Activated B cell treated with CpG ODN at 0.5 μM for 24 hours (primary cell): ENCODE data around the gene TMEM215. TPM values are rescaled to one million over a fixed set of nuclear protein-coding genes. Genes with fewer than 3 reads are reported as not detected.
"Not testable (repeated sequence)": the region's sequence is repeated elsewhere in the genome, so short reads cannot be mapped to it uniquely, and the experiment has no call there.

Source experiments
- ATAC-seq: fragments of 200-7000 bp; cut with Tn5 transposase; one replicate; pipeline ENCODE4 v1.10.0; 2021; ENCODE audit warnings: low read depth, mild to moderate bottlenecking, moderate library complexity
- CTCF ChIA-PET: fragments of 350-600 bp; sonication (Branson Sonifier 250); formaldehyde crosslinking; loops from one replicate; lab custom pipeline; 2021; ENCODE audit warnings: antibody characterized with exemption; lab: Charles Lee
- POLR2A ChIA-PET: fragments of 350-600 bp; sonication (Branson Sonifier 250); formaldehyde crosslinking; loops from one replicate; lab custom pipeline; 2021; ENCODE audit warnings: antibody characterized with exemption; lab: Charles Lee
- DNase-seq: peaks from one replicate; pipeline ENCODE4 v3.0.0; 2022
- H3K27ac Mint-ChIP-seq: one replicate; pipeline ENCODE4 v1.8.0; 2020; ENCODE audit warnings: mixed read lengths
- H3K27me3 Mint-ChIP-seq: one replicate; pipeline ENCODE4 v1.8.0; 2021; ENCODE audit warnings: mixed read lengths
- H3K36me3 Mint-ChIP-seq: one replicate; pipeline ENCODE4 v1.8.0; 2021; ENCODE audit warnings: low read depth, mixed read lengths
- H3K4me1 Mint-ChIP-seq: one replicate; pipeline ENCODE4 v1.8.0; 2021; ENCODE audit warnings: mixed read lengths
- H3K4me3 Mint-ChIP-seq: one replicate; pipeline ENCODE4 v1.8.0; 2020; ENCODE audit warnings: mild to moderate bottlenecking, mixed read lengths
- H3K9me3 Mint-ChIP-seq: one replicate; pipeline ENCODE4 v1.8.0; 2020; ENCODE audit warnings: mixed read lengths
- intact Hi-C: fragments of 100-400 bp; cut with micrococcal nuclease; formaldehyde crosslinking; loops from one replicate; pipeline ENCODE4 v1.15.1; 2024
- total RNA-seq: library from RNA; stranded (reverse); gene quantifications from 2 replicates; pipeline ENCODE4 v1.2.3, GENCODE V29; 2022
- TF ChIP-seq, protein P1 (sequence below): fragments of 200-600 bp; IDR thresholded peaks from one replicate; pipeline ENCODE4 v1.8.0; 2022; ENCODE audit warnings: antibody characterized with exemption, mild to moderate bottlenecking

Gene TMEM215
- total RNA-seq, 1 donor from 2014 or later = not detected

DNA sequence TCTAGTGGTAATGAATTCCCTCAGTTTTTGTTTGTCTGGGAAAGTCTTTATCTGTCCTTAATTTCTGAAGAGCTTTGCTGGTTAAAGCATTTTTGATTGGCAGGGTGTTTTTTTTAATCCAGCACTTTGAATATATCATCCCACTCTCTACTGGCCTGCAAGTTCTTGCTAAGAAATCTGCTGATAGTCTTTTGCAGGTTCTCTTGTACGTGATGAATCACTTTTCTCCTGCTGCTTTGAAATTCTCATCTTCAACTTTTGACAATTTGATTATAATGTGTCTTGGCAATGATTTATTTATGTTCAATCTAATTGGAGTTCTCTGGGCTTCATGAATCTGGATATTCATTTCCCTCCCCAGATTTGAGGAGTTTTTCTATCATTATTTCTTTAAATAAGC lies 8.1 kb upstream of the TMEM215 start:
- ATAC-seq (no peak), DNase-seq (no peak)
- CTCF ChIA-PET = no interaction called here
- intact Hi-C loops = no loop called here
- H3K36me3 Mint-ChIP-seq = peaks cover 3% of the 10 kb centered on the region
- H3K9me3 Mint-ChIP-seq = peaks cover 20% of the 10 kb centered on the region
- POLR2A ChIA-PET = no interaction called here
- TF ChIP-seq, protein P1, sequence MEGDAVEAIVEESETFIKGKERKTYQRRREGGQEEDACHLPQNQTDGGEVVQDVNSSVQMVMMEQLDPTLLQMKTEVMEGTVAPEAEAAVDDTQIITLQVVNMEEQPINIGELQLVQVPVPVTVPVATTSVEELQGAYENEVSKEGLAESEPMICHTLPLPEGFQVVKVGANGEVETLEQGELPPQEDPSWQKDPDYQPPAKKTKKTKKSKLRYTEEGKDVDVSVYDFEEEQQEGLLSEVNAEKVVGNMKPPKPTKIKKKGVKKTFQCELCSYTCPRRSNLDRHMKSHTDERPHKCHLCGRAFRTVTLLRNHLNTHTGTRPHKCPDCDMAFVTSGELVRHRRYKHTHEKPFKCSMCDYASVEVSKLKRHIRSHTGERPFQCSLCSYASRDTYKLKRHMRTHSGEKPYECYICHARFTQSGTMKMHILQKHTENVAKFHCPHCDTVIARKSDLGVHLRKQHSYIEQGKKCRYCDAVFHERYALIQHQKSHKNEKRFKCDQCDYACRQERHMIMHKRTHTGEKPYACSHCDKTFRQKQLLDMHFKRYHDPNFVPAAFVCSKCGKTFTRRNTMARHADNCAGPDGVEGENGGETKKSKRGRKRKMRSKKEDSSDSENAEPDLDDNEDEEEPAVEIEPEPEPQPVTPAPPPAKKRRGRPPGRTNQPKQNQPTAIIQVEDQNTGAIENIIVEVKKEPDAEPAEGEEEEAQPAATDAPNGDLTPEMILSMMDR = no peak
- H3K4me1 Mint-ChIP-seq = no peaks in the 10 kb centered on the region
- no peak overlapping the region for H3K4me3 Mint-ChIP-seq
- H3K27me3 Mint-ChIP-seq = peaks cover 2% of the 10 kb centered on the region
- no peak overlapping the region for H3K27ac Mint-ChIP-seq

DNA sequence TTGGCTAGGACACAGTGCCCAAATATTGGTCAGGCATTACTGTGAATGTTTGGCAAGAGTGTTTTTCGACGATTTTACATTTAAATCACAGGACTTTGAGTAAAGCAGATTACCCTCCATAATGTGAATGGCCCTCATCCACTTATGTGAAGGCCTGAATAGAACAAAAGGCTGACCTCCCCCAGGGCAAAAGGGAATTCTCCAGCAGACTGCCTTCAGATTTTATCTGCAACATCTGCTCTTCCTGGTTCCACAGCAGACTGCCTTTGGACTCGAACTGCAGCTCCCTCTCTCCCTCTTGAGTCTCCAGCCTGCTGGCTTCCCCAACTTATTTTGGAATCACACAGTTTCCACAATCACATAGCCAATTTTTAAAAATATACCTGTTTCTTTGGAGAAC lies 7.1 kb upstream of the TMEM215 start:
- ATAC-seq (no peak), DNase-seq (no peak)
- TF ChIP-seq, protein P1 = no peak
- Mint-ChIP-seq H3K4me1 (no peaks in the 10 kb centered on the region), H3K27me3 (peaks cover 9% of the 10 kb centered on the region), H3K9me3 (peaks cover 20% of the 10 kb centered on the region), H3K36me3 (peaks cover 3% of the 10 kb centered on the region), H3K4me3 (no peak overlapping the region), H3K27ac (no peak overlapping the region)
- intact Hi-C loops = no loop called here
- ChIA-PET CTCF (no interaction called here), POLR2A (no interaction called here)

DNA sequence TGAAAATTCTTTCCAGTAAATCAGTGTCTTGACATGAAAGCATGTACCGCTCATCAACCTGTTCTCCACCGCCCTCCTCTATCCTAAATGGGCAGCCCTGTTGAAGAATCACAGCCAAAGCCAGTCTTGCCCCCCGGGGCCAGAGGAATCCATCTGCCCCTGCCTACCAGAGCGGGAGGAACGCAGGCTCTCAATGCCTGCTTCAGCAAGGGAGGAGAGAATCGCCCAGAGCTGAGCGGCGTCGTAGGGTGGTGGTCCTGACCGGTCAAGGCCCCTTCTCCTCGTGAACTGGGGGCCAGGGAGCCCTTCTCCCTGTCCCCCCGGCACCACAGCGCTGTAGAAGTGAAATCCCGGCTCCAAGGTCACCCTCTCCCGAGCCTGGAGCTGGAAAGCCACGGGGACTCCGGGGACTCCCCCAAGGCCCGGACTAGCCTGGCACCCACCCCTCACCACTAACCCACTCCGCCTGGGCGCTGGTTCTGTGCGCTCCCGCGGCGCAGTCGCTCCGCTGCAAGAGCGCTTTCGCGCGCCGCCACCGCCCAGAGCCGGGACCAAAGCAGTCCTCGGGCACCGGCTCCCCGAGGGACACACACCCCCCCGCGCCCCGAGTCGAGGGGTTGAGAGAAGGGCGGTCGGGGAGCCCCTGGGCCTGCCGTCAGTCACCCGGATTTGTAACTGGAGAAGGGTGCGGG lies 718 bp upstream of the TMEM215 start:
- TF ChIP-seq, protein P1 = no peak

DNA sequence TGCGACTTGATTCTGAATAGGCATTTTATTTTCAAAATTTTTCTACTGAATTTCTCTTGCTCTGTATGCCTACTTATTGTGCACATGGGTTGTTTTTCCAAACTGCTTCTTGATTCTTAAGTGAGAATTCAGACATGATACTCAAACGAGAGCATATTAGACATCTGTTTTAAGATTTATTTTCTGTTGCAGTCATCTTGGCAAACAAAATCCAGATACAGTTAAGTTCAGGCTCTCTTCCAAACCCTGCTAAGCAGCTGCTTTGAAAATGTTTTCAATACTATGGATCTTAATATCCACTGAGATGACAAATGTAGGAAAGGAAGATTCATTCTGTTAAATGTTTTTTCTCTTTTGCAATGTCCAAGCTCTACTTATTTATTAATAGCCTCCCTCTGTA lies 4.5 kb downstream of the TMEM215 start:
- Mint-ChIP-seq H3K27me3 (peaks cover 22% of the 10 kb centered on the region), H3K36me3 (no peaks in the 10 kb centered on the region), H3K4me1 (no peaks in the 10 kb centered on the region), H3K27ac (no peak overlapping the region), H3K4me3 (no peak overlapping the region), H3K9me3 (no peaks in the 10 kb centered on the region)
- POLR2A ChIA-PET = no interaction called here
- CTCF ChIA-PET = no interaction called here
- TF ChIP-seq, protein P1 = no peak
- intact Hi-C loops = no loop called here
- ATAC-seq = no peak
- DNase-seq = no peak

More for the DNA sequence above, 718 bp upstream of the TMEM215 start:
- intact Hi-C loops = no loop called here
- DNase-seq = no peak
- POLR2A ChIA-PET = no interaction called here
- CTCF ChIA-PET = no interaction called here
- Mint-ChIP-seq H3K27ac (no peak overlapping the region), H3K4me3 (no peak overlapping the region), H3K4me1 (no peaks in the 10 kb centered on the region), H3K36me3 (no peaks in the 10 kb centered on the region), H3K27me3 (peaks cover 36% of the 10 kb centered on the region), H3K9me3 (peaks cover 2% of the 10 kb centered on the region)
- no peak for ATAC-seq

DNA sequence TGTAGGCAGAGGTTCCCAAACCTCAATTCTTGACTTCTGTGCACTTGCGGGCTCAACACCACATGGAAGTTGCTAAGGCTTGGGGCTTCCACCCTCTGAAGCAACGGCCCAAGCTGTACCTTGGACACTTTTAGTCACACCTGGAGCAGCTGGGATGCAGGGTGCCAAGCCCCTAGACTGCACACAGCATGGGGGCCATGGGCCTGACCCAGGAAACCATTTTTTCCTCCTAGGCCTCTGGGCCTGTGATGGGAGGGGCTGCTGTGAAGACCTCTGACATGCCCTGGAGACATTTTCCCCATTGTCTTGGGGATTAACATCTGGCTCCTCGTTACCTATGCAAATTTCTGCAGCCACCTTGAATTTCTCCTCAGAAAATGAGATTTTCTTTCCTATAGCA lies 12.7 kb downstream of the TMEM215 start:
- POLR2A ChIA-PET, ATAC-seq, H3K4me3 Mint-ChIP-seq, H3K4me1 Mint-ChIP-seq, H3K27ac Mint-ChIP-seq, DNase-seq, H3K36me3 Mint-ChIP-seq, intact Hi-C loops, CTCF ChIA-PET: not testable (repeated sequence)
- peaks cover 17% of the 10 kb centered on the region for H3K9me3 Mint-ChIP-seq
- H3K27me3 Mint-ChIP-seq = peaks cover 11% of the 10 kb centered on the region

DNA sequence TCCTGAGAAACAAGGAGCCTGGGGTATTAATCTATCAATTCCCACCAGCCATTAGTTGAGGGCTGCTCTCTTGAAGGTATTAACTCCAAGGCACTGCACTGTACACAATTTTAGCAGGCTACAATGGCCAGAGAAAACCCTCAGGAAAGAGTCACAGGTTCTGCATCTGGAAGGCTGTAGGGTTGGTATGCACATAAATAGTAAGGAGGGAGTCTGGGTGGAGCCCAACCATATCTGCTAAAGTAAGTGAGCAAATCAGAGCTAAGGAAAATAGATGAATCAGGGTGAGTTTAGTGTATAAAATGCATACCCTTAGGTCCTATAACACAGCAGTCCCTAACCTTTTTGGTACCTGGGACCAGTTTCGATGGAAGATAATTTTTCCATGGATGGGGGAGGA lies 18.2 kb downstream of the TMEM215 start:
- Mint-ChIP-seq H3K4me1 (no peaks in the 10 kb centered on the region), H3K9me3 (peaks cover 5% of the 10 kb centered on the region), H3K36me3 (no peaks in the 10 kb centered on the region), H3K27me3 (peaks cover 16% of the 10 kb centered on the region), H3K4me3 (no peak overlapping the region), H3K27ac (no peak overlapping the region)
- intact Hi-C loops = no loop called here
- TF ChIP-seq, protein P1 = no peak
- POLR2A ChIA-PET = no interaction called here
- no peak for DNase-seq
- no peak for ATAC-seq
- CTCF ChIA-PET = no interaction called here
